H1 (cell line): ENCODE data around the gene SEC63. TPM values are rescaled to one million over a fixed set of nuclear protein-coding genes. Genes with fewer than 3 reads are reported as not detected.

Experiments used
- BACH1 ChIP-seq: IDR thresholded peaks from 2 replicates; pipeline ENCODE4 v1.6.1; 2012; ENCODE audit warnings: low read length, improper control_type of control experiment
- GTF2F1 ChIP-seq: IDR thresholded peaks from 2 replicates; pipeline ENCODE4 v1.6.1; 2012; ENCODE audit warnings: low read depth, low read length, improper control_type of control experiment, borderline replicate concordance
- SP4 ChIP-seq: IDR thresholded peaks from 2 replicates; pipeline ENCODE4 v1.6.1; 2012; ENCODE audit warnings: low read length, inconsistent platforms
- TEAD4 ChIP-seq: IDR thresholded peaks from 2 replicates; pipeline ENCODE4 v1.6.1; 2012; ENCODE audit warnings: low read depth, low read length, inconsistent platforms, mixed read lengths
- polyA plus RNA-seq, 7 experiments: library from polyadenylated mRNA; depleted of rRNA in 3 of 7; stranded (reverse) in 5 of 7; unstranded in 2 of 7; fragments of >200 nt in 5 of 7; fragments of 200-250 nt in 2 of 7; gene quantifications; 1 replicate in 5 of 7; 2 replicates in 1 of 7; 4 replicates in 1 of 7; pipeline versions ENCODE4 v1.2.1 to v1.2.3, GENCODE V29; 2011 to 2013; ENCODE audit warnings: missing spikeins in 2 of 7, mixed read lengths in 2 of 7
- total RNA-seq: library from RNA; stranded (reverse); fragmentation: NEBNext Ultra II Directional; extraction: Animal tissue kit (Norgen Biotek cat#: 25700); gene quantifications from 2 replicates; pipeline ENCODE4 v1.2.1, GENCODE V29; 2021
- TF ChIP-seq, protein P1 (sequence below): fragments of 300-600 bp; sonication (generic); IDR thresholded peaks from 2 replicates; pipeline ENCODE4 v1.7.1; 2012; ENCODE audit warnings: low read length, moderate library complexity, mild to moderate bottlenecking, inconsistent platforms; ENCODE audit not compliant: insufficient replicate concordance
- TF ChIP-seq, protein P2 (sequence below): IDR thresholded peaks from 2 replicates; pipeline ENCODE4 v1.6.1; 2011; ENCODE audit warnings: low read length, improper control_type of control experiment

SEC63 gene
- total and polyA plus RNA-seq, 2 of the 8 experiments (the other 6 are each of a cell fraction or from before 2014, with no cell fraction given): 17.3 to 121 TPM

DNA sequence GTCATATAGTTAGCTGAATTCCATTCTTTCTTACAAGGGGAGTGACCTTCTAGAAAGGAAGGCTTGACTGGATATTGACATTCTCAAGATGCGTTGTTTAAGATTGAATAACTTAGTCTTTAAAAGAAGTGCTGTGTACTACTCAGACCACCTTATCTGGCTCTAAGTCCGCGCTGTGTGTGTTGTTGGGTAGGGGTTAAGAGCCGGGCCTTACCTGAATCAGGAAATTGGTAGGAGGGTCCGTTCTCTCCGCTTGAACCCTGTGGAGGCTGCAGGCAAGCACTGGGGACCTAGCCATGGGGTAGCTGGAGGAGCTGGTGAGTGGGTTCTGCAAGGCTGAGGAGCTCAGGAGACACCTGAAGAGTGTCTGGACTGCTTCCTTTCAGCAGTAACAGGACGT lies 124.9 kb downstream of the SEC63 start (continued):
- TF ChIP-seq, protein P1, sequence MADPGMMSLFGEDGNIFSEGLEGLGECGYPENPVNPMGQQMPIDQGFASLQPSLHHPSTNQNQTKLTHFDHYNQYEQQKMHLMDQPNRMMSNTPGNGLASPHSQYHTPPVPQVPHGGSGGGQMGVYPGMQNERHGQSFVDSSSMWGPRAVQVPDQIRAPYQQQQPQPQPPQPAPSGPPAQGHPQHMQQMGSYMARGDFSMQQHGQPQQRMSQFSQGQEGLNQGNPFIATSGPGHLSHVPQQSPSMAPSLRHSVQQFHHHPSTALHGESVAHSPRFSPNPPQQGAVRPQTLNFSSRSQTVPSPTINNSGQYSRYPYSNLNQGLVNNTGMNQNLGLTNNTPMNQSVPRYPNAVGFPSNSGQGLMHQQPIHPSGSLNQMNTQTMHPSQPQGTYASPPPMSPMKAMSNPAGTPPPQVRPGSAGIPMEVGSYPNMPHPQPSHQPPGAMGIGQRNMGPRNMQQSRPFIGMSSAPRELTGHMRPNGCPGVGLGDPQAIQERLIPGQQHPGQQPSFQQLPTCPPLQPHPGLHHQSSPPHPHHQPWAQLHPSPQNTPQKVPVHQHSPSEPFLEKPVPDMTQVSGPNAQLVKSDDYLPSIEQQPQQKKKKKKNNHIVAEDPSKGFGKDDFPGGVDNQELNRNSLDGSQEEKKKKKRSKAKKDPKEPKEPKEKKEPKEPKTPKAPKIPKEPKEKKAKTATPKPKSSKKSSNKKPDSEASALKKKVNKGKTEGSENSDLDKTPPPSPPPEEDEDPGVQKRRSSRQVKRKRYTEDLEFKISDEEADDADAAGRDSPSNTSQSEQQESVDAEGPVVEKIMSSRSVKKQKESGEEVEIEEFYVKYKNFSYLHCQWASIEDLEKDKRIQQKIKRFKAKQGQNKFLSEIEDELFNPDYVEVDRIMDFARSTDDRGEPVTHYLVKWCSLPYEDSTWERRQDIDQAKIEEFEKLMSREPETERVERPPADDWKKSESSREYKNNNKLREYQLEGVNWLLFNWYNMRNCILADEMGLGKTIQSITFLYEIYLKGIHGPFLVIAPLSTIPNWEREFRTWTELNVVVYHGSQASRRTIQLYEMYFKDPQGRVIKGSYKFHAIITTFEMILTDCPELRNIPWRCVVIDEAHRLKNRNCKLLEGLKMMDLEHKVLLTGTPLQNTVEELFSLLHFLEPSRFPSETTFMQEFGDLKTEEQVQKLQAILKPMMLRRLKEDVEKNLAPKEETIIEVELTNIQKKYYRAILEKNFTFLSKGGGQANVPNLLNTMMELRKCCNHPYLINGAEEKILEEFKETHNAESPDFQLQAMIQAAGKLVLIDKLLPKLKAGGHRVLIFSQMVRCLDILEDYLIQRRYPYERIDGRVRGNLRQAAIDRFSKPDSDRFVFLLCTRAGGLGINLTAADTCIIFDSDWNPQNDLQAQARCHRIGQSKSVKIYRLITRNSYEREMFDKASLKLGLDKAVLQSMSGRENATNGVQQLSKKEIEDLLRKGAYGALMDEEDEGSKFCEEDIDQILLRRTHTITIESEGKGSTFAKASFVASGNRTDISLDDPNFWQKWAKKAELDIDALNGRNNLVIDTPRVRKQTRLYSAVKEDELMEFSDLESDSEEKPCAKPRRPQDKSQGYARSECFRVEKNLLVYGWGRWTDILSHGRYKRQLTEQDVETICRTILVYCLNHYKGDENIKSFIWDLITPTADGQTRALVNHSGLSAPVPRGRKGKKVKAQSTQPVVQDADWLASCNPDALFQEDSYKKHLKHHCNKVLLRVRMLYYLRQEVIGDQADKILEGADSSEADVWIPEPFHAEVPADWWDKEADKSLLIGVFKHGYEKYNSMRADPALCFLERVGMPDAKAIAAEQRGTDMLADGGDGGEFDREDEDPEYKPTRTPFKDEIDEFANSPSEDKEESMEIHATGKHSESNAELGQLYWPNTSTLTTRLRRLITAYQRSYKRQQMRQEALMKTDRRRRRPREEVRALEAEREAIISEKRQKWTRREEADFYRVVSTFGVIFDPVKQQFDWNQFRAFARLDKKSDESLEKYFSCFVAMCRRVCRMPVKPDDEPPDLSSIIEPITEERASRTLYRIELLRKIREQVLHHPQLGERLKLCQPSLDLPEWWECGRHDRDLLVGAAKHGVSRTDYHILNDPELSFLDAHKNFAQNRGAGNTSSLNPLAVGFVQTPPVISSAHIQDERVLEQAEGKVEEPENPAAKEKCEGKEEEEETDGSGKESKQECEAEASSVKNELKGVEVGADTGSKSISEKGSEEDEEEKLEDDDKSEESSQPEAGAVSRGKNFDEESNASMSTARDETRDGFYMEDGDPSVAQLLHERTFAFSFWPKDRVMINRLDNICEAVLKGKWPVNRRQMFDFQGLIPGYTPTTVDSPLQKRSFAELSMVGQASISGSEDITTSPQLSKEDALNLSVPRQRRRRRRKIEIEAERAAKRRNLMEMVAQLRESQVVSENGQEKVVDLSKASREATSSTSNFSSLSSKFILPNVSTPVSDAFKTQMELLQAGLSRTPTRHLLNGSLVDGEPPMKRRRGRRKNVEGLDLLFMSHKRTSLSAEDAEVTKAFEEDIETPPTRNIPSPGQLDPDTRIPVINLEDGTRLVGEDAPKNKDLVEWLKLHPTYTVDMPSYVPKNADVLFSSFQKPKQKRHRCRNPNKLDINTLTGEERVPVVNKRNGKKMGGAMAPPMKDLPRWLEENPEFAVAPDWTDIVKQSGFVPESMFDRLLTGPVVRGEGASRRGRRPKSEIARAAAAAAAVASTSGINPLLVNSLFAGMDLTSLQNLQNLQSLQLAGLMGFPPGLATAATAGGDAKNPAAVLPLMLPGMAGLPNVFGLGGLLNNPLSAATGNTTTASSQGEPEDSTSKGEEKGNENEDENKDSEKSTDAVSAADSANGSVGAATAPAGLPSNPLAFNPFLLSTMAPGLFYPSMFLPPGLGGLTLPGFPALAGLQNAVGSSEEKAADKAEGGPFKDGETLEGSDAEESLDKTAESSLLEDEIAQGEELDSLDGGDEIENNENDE: no peak
- no peak for TF ChIP-seq BACH1
- no peak for TF ChIP-seq GTF2F1
- no peak for TF ChIP-seq SP4
- no peak for TF ChIP-seq TEAD4
- TF ChIP-seq, protein P2, sequence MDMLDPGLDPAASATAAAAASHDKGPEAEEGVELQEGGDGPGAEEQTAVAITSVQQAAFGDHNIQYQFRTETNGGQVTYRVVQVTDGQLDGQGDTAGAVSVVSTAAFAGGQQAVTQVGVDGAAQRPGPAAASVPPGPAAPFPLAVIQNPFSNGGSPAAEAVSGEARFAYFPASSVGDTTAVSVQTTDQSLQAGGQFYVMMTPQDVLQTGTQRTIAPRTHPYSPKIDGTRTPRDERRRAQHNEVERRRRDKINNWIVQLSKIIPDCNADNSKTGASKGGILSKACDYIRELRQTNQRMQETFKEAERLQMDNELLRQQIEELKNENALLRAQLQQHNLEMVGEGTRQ: no peak
